Kidney tubule cell (primary cell): ENCODE results near the gene ADA.

Source experiments
- DNase-seq: peaks from one replicate; pipeline ENCODE4 v3.0.0-alpha.2; 2018; ENCODE audit warnings: low spot score

ADA gene

GRCh38 chr20:44624152-44624551, 27.3 kb downstream of the ADA start:
- DNase-seq: no peak

- no peak for DNase-seq
Measured at GRCh38 chr20:44622501-44623270, 28.8 kb downstream of the ADA start.

GRCh38 chr20:44621939-44622338, 29.6 kb downstream of the ADA start:
- DNase-seq: no peak

GRCh38 chr20:44621325-44621724, 30.2 kb downstream of the ADA start:
- no peak for DNase-seq

GRCh38 chr20:44620030-44620429, 31.5 kb downstream of the ADA start:
- no peak for DNase-seq

DNA sequence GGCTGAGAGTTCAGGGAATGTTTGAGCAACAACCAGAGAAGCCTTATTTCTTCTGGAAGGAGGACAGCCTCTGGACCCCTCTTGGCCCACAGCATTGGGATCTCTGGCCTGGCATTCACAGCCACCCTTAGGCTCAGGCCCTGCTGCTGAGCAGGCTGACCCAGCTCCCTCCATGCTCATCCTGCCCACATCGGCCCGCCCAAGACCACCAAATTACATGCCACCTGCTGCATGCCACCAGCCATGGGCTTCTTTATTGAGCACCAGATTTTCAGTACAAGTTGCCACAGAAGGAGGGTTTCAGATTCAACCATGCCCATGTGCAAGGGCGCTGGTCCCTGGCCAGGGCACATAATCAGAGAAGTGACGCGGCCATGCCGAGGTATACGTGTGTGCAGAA, 32.2 kb downstream of the ADA start:
- no peak for DNase-seq

GRCh38 chr20:44618318-44618731, 33.2 kb downstream of the ADA start:
- DNase-seq: no peak

DNA sequence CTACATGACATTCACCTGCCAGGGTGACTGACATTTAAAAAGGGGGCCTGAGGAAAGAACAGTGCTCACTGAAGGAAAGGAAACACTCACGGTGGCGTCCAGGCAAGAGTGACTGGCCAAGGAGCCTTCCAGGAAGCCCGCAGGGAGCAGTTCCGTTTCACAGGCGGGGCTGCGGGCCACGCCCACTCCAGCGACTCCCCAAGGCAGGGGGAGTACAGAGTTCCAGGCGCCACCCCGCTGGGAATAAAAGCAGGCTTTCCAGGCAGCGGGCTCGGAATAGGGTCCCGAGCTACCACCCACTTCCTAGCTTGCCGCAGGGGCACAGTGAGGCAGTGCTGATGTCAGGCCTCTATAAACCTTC, 34.9 kb downstream of the ADA start:
- no peak for DNase-seq

DNA sequence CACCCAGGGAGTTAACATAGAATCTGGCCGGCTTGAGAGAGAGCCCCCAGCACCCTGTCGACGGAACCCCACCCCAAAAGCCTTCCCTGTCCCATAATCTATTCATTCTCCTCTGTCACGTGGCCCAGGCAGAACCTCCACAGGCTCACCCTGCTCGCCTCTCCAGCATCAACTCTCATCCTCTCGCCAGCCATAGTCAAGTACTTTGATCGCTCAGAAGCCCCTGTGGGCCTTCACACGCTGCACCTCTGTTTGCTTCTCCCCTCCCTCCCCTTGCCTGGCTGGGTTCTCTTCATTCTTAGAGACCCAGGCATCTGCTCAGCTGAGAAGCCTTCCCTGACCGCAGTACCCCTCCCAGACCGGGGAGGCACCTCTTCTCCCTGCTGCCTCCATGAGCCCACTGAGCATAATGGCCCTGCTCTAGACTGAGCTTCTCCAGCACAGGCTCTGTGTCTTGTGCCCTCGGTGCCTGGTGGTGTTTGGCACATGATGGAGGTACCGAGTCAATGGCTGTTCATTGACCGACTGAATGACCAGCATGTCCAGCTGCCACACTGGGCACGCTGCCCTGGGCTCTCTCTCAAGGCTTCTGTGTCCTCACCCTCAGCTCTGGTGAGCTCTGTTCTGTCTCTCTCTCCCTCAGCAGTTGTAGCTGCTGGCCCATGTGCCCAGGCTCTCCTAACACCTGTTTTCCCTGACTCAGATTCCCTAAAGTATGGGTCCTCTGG, 35.5 kb downstream of the ADA start:
- DNase-seq: no peak

DNA sequence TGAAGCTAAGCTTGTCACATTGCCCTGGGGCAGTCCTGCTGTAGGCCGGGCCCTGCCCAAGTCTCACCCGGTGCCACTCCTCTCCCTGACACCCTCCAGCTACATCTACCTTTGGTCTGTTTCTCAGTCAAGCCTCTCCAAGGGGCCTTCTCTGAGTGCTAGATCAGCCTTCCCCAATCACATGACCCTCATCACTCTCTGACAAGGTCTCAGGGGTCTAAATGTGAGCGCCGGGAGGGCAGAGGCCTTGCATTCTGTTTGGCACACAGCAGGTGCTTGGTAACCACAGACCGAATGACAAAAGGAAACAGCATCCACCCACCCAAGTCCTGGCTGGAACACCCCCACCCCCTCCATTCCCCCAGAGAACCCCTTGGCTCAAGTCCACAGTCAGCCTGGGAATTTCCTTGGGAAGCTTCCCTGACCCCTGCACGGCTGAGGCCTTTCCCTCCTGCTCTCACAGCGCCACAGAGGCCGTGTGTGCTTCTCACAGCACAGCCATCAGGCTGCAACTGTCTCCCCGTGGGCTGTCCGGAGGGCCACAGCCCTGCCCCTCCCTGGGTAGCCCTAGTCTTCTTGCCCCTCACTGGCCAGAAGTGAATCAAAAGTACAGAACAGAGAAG, 36.2 kb downstream of the ADA start:
- peak; percentile 8 for DNase-seq

- DNase-seq: no peak
Measured at GRCh38 chr20:44614525-44614924, 37.0 kb downstream of the ADA start.

GRCh38 chr20:44613575-44613974, 37.9 kb downstream of the ADA start:
- DNase-seq: no peak

DNA sequence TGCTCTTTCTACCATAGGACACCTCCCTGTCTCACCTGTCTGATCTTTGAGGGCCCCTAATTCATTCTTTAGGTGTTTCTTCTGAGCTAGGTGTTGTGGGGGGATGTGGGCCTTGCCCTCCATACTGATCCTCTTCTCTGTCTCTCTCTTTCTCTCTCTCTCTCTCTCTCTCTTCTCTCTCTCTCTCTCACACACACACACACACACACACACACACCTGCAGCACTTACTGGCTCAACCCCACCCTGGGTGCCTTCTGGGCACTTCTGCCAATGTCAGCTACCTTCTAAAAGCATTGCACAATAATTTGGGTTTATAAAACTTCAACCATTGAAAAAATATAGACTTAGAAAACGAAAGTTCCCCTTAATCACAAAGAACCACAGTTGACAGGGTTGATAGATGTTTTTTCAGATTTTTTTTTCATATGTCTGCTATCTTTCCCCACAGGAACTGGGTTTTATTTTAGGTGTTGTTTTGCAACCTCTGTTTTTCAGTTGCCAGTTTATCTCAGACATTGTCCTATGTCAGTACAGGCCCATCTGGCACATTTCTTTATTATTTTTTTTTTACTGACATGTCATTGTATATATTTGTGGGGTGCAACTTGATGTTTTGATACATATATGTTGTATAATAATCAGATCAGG, 41.1 kb downstream of the ADA start:
- no peak for DNase-seq

DNA sequence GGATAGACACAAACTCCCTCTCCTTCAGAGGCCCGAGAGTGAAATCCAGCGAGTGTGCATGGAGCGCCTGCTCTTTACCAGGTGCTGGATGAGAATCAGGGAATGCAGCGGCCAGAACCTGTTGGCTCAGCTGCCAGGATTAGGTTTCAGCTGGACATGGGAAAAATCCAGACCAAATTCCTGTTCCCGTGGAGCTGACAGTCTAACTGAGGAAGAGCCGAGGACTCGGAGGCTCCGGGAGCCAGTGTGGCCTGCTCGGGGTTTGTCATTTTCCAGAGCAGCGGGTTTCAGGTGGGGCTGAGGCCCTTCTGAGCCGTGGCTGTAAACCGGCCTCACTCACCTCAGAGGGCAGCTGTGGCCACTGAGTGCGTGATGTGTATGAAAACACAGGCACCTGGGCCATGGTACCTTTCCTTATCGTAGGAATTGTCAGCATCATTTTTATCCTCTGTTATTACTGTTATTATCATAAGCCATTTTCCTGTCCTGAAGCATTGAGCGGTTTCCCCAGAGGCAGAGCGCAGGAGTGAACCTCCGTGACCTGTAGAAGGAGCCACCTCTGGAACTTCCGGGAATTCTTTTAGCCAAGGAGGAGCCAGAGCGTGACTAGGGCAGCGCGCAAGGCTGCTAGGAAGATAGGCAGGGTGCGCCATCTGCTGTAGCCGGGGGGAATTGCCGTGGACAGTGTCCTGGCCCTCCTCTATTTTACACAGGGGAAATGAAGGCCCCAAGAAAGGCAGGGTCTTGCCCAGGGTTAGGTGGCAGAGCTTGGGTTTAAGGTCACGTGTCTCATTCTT, 41.8 kb downstream of the ADA start:
- peak; percentile 93 for DNase-seq

GRCh38 chr20:44609006-44609515, 42.4 kb downstream of the ADA start:
- peak; percentile 4 for DNase-seq

GRCh38 chr20:44606725-44607441, 44.6 kb downstream of the ADA start:
- DNase-seq: no peak

DNA sequence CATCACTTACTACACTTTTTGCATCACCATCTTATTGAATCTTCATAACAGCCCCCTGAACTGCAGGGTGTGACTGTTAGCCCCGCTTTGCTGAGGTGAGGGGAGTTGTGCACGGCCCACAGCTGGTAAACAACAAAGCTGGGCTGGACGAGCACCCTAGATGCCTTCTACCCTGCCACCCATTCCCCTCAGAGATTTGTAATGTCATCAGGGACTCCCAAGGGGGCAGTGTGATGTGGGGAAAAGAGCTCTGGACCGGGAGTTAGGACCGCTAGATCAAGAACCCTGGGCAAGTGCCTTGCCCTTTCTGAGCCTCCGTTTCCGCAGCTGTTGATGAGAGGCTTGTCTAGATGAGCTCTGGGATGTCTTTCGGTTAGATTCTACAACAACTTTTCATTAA, 48.2 kb downstream of the ADA start:
- no peak for DNase-seq

- DNase-seq: no peak
Measured at GRCh38 chr20:44601801-44602204, 49.7 kb downstream of the ADA start.

DNA sequence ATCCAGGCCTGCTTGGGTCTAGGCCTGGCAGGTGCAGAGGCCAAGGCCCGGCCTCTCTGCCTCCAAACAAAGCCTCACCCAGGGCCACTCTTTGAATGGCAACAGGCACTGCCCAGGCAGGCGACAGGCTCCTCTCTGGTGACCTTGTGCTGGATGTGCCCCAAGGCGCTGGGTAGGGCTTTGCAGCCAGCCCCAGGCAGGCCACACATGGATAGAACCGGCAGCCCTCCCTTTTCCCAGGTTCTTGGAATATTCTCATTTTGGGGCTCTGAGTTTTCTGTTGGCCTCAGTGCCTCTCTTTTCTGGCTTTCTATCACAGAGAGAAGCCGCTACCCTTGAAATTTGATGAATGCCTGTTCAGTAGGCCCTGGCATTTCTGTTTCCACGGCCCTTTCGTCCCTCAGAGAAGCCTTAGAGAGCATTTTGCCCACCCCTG, 50.2 kb downstream of the ADA start:
- no peak for DNase-seq

- no peak for DNase-seq
Measured at GRCh38 chr20:44600758-44601201, 50.7 kb downstream of the ADA start.

GRCh38 chr20:44600301-44600700, 51.2 kb downstream of the ADA start:
- no peak for DNase-seq
